Endodermal cell (in vitro differentiated cells): ENCODE data around the gene MRTFB. TPM values are rescaled to one million over a fixed set of nuclear protein-coding genes. Genes with fewer than 3 reads are reported as not detected.

Source experiments
- DNase-seq: peaks from one replicate; pipeline ENCODE4 v3.0.0-alpha.2; 2017
- H3K27ac ChIP-seq: 2 replicates; pipeline ENCODE4 v1.5.1; 2013; ENCODE audit warnings: mild to moderate bottlenecking, low read depth, low read length, moderate library complexity
- H3K27me3 ChIP-seq: 2 replicates; pipeline ENCODE4 v1.6.1; 2013; ENCODE audit warnings: mild to moderate bottlenecking, low read length, moderate library complexity; ENCODE audit not compliant: insufficient read depth, control insufficient read depth, poor library complexity, severe bottlenecking
- H3K36me3 ChIP-seq: 2 replicates; pipeline ENCODE4 v1.7.0; 2013; ENCODE audit warnings: mild to moderate bottlenecking, low read length, moderate library complexity; ENCODE audit not compliant: control insufficient read depth, insufficient read depth
- H3K4me1 ChIP-seq: one replicate; pipeline ENCODE4 v1.7.0; 2013; ENCODE audit warnings: low read length; ENCODE audit not compliant: control insufficient read depth, insufficient read depth
- H3K4me3 ChIP-seq: 2 replicates; pipeline ENCODE4 v1.5.1; 2013; ENCODE audit warnings: mild to moderate bottlenecking, low read length, moderate library complexity
- H3K9ac ChIP-seq: 2 replicates; pipeline ENCODE4 v1.6.1; 2013; ENCODE audit warnings: mild to moderate bottlenecking, low read length, moderate library complexity; ENCODE audit not compliant: poor library complexity, severe bottlenecking; ENCODE audit errors: extremely low read depth
- H3K9me3 ChIP-seq: 2 replicates; pipeline ENCODE4 v1.6.1; 2013; ENCODE audit warnings: mild to moderate bottlenecking, low read length, moderate library complexity; ENCODE audit not compliant: control insufficient read depth
- H3K27ac Mint-ChIP-seq: 2 replicates; pipeline ENCODE4 v1.8.0; 2020; ENCODE audit warnings: mixed read lengths
- H3K27me3 Mint-ChIP-seq: 2 replicates; pipeline ENCODE4 v1.8.0; 2021; ENCODE audit warnings: mild to moderate bottlenecking, mixed read lengths; ENCODE audit not compliant: insufficient read depth
- H3K36me3 Mint-ChIP-seq: 2 replicates; pipeline ENCODE4 v1.8.0; 2020; ENCODE audit warnings: low read depth, mixed read lengths
- H3K4me1 Mint-ChIP-seq: 2 replicates; pipeline ENCODE4 v1.8.0; 2020; ENCODE audit warnings: mixed read lengths
- H3K4me3 Mint-ChIP-seq: 2 replicates; pipeline ENCODE4 v1.8.0; 2020; ENCODE audit warnings: mild to moderate bottlenecking, moderate library complexity, mixed read lengths
- H3K9me3 Mint-ChIP-seq: 2 replicates; pipeline ENCODE4 v1.8.0; 2020; ENCODE audit warnings: mild to moderate bottlenecking, mixed read lengths
- CTCF ChIP-seq: fragments of 200-600 bp; sonication (generic); conservative IDR thresholded peaks from 2 replicates; pipeline ENCODE4 v1.5.0; 2021; ENCODE audit warnings: antibody characterized with exemption, mild to moderate bottlenecking
- WGBS, 2 experiments: methylation state at CpG; one replicate each; pipeline versions ENCODE4 v1.1.5 to v1.1.7; 2013; ENCODE audit warnings: missing lambda C conversion rate in 2 of 2, mixed read lengths in 1 of 2; ENCODE audit not compliant: insufficient coverage in 1 of 2, insufficient read length in 1 of 2; 5-methylcytosine and 5-hydroxymethylcytosine counted together
- total RNA-seq, 2 donors: library from RNA; stranded (reverse); fragmentation: NEBNext Ultra II Directional in 1 of 2; extraction: Animal tissue kit (Norgen Biotek cat#: 25700) in 1 of 2; gene quantifications; 2 replicates in 1 of 2; 3 replicates in 1 of 2; pipeline ENCODE4 v1.2.1, GENCODE V29; 2021

The MRTFB gene
- total RNA-seq, 2 donors from 2014 or later, result 49.4 to 58.6 TPM

- H3K4me1 ChIP-seq, result no peaks in the 10 kb centered on the region
- no peak overlapping the region for H3K9ac ChIP-seq
- H3K27me3 ChIP-seq, result no peaks in the 10 kb centered on the region
- 74 to 82% methylated on average over 7 of the region's 7 CpGs for WGBS, 2 experiments
- Mint-ChIP-seq H3K27ac (no peak overlapping the region), H3K4me3 (no peak overlapping the region), H3K9me3 (no peaks in the 10 kb centered on the region), H3K36me3 (no peaks in the 10 kb centered on the region), H3K27me3 (peaks cover 13% of the 10 kb centered on the region), H3K4me1 (peaks cover 14% of the 10 kb centered on the region)
- TF ChIP-seq CTCF, result no peak
- H3K27ac ChIP-seq, result no peak overlapping the region
- peak; percentile 51 for DNase-seq
- H3K36me3 ChIP-seq, result no peaks in the 10 kb centered on the region
- H3K9me3 ChIP-seq, result no peaks in the 10 kb centered on the region
- H3K4me3 ChIP-seq, result no peak overlapping the region
These were observed 212.7 kb downstream of the MRTFB start for GRCh38 chr16:14283786-14284185.

- Histone ChIP-seq H3K9ac (no peak overlapping the region), H3K36me3 (no peaks in the 10 kb centered on the region), H3K4me3 (no peak overlapping the region), H3K27me3 (no peaks in the 10 kb centered on the region), H3K4me1 (no peaks in the 10 kb centered on the region), H3K9me3 (peaks cover 3% of the 10 kb centered on the region), H3K27ac (no peak overlapping the region)
- no peak overlapping the region for H3K27ac Mint-ChIP-seq
- H3K4me1 Mint-ChIP-seq, result peaks cover 14% of the 10 kb centered on the region
- peaks cover 13% of the 10 kb centered on the region for H3K27me3 Mint-ChIP-seq
- no peak for DNase-seq
- no peaks in the 10 kb centered on the region for H3K36me3 Mint-ChIP-seq
- 81 to 83% methylated on average over 5 of the region's 5 CpGs for WGBS, 2 experiments
- H3K4me3 Mint-ChIP-seq, result peak overlapping the region; percentile 87
- no peak for TF ChIP-seq CTCF
- peaks cover 5% of the 10 kb centered on the region for H3K9me3 Mint-ChIP-seq
These were observed 213.3 kb downstream of the MRTFB start for GRCh38 chr16:14284371-14284770.

GRCh38 chr16:14284930-14285512, 213.9 kb downstream of the MRTFB start:
- H3K4me1 ChIP-seq, result no peaks in the 10 kb centered on the region
- 1 to 2% methylated on average over 9 to 23 of the region's 23 CpGs for WGBS, 2 experiments
- H3K4me1 Mint-ChIP-seq, result peaks cover 13% of the 10 kb centered on the region
- H3K4me3 ChIP-seq, result peak overlapping the region; percentile 91
- peaks cover 13% of the 10 kb centered on the region for H3K27me3 Mint-ChIP-seq
- H3K27me3 ChIP-seq, result no peaks in the 10 kb centered on the region
- no peaks in the 10 kb centered on the region for H3K36me3 ChIP-seq
- H3K9me3 ChIP-seq, result peaks cover 5% of the 10 kb centered on the region
- DNase-seq, result no peak
- peaks cover 12% of the 10 kb centered on the region for H3K9me3 Mint-ChIP-seq
- peak overlapping the region; percentile 86 for H3K27ac Mint-ChIP-seq
- TF ChIP-seq CTCF, result peak; percentile 59
- peak overlapping the region; percentile 87 for H3K4me3 Mint-ChIP-seq
- no peaks in the 10 kb centered on the region for H3K36me3 Mint-ChIP-seq
- peak overlapping the region; percentile 79 for H3K9ac ChIP-seq
- no peak overlapping the region for H3K27ac ChIP-seq
